NCI-H2171 treated with DMSO at 0.1 percent for 48 hours (cell line): ENCODE results near the gene CNNM1.

Experiments used
- DNase-seq: peaks from one replicate; lab custom pipeline; 2025; lab: John Stamatoyannopoulos, UW

Gene CNNM1

DNA sequence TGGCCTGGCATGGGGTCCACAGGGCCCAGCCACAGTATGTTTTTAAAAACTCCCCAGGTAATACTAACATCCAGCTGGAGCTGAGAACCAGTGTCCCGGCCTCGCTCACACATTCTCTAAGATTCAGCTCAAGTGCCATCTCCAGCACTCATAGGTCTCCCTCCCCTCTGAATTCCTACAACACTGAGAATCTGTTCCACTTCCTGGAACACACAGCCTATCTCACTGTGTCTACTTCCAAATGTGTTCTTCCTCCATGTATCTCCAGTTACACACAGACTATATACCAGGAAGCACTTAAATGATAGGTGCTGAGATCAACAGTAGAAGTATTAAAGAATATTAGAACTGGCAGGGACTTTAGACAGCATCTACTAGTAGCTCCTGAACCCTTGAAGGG is 90.5 kb downstream of the CNNM1 start:
- DNase-seq, result no peak

DNA sequence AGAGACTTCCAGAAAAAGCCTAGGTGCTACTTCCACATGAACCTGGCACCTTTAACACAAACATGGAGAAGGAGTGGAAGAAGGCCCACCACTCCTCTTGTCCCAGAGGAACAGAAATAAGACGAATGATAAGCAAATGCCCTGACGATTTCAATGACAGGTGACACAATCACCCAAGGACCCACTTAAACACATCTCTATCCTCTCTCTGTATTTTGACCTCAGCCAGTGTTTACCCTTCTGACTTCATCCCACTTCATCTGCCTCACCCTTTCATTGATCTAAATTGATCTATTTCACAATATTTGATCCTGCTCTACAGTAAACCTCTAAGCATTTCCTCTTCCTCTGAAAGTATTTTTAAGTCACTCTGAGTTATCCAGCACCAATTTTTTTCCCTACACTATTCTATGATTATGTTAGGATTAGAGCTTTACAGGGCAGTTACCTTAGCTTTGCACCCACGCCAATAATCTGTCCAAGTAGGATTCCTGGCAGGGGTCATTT is 92.1 kb downstream of the CNNM1 start:
- DNase-seq, result no peak

DNA sequence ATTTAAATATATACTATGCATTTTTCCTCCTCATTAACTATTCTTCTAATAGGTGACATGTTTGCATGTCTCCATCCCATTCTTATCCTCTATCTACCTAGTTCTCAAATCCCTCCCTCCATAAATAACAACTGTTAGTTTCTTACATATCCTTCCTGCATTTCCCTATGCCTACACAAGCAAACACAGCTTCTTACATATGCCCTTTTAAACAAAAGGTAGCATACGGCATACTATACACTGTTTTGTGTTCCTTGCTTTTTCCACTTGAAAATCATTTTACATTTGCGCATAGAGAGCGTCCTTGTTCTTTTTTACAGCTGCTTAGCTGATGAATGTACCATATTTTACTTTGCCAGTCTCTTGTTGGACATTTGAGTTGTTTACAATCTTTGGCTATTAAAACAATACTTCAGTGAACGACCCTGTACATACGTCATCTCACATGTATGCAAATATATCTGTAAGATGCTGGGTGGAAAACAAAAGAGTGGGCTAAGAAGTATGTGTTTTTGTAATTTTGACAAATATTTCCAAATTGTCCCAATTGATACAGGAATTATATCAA is 93.5 kb downstream of the CNNM1 start:
- DNase-seq, result no peak

DNA sequence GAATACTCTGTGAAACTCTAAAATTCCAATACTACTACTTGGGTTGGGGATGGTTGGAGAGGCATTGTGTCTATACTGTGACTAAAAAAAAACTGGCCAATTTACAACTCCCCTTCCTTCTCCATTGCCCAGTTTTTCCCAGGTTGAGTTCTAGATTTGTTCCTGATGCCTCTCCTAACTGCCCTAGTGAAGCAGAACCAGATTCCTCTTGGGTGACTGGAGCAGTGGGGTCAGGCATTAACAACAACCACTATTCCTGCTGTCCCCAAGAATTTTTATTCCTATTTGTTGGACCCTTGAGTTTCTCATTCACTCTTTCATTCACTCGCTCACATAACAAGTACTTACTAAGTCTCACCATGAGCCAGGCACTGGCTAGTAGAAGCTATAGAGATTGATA is 95.5 kb downstream of the CNNM1 start:
- DNase-seq, result no peak

DNA sequence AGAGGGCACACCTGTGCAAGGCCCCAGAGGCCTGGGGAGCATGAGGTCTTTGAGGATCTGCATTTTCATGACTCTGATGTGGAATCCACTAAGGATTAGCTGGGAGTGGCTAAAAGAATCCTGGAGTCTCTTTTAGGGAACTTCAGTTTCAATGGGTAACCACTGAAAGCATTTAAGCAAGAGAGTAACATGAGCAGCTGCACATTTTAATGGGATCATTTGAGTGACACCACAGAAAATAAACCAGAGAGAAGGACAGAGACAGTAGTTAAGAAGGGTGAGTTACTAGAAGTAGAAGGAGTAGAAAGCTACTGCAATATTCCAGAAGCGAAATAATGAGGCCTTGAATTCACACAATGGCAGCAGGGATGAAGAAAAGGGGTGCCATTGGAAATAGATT is 96.0 kb downstream of the CNNM1 start:
- DNase-seq, result no peak

DNA sequence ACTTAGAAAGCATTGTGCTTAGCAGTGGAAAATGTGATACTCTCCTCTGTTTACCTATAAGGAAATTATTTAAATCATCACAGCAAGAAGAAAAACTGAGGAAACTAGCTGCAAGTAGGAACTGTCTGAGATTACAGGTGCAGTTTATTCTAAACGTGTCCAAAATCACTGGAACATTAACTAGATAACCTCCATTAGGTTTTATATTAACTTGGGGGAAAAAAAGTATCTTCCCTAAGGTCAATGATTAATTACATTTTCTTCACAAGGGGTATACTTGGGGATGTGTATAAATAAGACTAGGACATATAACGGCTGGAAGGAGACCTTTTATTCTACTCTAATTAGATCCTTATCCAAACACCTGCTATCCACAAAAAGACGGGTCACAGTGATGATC is 97.5 kb downstream of the CNNM1 start:
- no peak for DNase-seq

DNA sequence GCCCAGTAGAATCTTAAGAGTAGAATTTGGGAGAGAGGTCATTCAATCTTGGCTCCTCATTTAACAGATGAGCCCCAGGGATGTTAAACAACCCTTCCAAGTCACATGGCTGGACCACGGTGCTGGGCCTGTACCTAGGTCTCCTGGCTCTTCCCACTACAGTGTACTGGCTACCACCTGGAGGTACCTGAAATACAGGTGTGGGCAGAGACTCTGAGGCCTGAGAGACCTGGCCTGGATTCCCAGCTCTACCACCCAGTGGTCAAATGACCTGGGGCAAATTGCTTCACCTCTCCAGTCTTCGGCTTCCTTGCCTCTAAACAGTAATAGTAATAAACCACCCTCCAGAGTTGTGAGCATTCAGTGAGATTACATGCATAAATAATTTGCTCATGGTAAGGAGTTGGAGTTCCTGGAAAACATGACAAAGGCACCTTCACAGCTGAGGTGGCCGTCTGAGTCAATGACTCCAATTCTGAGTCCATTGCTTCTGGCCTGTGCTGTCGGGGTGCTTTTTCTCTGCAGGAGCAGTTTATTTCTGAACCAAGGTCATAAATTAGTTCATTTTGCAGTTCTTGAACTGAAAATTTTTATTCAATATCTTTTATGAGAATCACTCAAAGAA is 98.5 kb downstream of the CNNM1 start:
- no peak for DNase-seq

DNA sequence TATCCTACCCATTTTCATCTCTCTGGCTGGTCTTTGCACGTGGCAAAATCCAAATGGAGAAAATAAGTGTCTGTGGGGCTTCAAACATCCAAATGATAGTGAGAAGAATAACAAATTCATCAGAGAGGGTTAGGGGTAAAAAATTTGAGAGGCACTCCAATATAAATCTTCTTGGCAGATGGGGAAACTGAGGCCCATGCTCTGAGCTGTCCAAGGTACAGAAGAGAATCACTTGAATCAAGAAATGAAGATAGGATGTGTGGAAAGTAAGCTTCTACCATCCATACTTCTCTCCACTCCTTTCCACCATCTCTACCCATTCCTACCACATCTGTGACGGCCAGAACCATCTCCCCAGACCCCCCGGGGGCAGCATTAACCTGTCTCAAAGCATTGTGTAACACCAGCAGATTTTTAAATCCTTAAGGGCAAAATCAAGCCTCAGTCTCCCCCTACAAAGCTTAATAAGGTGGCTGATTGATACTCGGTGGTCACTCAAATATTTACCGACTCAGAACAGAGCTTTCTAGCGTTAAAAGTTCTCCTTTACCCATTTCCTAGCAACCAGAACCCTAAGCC is 100.5 kb downstream of the CNNM1 start:
- DNase-seq, result no peak

DNA sequence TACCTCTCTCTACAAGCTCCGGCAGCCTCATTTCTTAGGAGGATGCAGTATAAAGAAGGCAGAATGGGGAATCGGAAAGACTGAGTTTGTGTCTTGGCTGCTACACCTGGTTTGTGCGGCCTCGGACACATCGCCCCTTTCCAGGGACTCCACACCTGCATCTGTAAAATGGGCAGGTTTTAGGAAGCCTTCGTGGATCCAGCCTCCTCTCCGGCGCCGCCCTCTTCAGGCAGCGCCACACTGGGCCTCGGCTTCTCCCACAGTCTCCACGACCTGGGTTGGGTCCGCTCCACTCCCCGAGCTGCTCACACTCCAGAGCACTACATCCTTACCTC is 100.9 kb downstream of the CNNM1 start:
- DNase-seq, result no peak

DNA sequence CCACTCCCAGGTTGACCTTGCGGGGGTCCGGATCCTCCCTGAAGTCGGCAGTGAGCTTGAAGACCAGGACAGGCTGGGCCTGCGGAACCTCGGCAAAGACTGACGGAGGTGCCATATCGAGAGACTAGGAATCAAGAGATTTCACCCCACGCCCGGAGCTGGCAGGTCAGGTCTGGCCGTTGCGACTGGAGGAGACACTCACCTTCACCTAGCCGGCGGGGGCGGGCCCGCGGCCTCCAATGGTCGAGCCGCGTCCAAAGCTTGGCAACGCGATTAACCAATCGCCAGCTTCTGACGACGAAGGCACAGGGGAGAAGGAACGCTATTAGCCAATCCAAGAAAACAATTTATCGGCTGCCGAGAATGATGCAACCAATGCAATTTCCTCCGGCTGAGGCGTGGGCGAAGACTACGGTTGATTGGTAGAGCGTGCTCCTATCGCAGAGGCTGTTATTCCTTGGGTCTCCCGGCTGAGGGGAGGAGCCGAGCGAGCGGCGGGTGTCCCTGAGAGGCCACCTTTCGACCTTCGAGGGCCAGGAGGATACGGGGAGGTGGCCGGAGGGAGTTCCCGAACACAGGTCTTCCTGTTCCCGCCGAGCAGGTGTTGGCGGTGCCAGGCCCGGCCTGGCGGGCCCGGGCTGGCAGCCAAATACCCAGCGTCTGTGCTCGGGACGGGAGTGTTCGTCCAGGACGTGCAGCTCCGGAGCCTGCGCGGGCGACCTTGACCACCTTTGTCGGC is 101.5 kb downstream of the CNNM1 start, which contains the start of gene GOT1:
Gene GOT1 (minus strand): TSS at position 174 of the 739 bp plus-strand sequence. CDS start 59 bp downstream, at position 115.
- peak; percentile 95 for DNase-seq

DNA sequence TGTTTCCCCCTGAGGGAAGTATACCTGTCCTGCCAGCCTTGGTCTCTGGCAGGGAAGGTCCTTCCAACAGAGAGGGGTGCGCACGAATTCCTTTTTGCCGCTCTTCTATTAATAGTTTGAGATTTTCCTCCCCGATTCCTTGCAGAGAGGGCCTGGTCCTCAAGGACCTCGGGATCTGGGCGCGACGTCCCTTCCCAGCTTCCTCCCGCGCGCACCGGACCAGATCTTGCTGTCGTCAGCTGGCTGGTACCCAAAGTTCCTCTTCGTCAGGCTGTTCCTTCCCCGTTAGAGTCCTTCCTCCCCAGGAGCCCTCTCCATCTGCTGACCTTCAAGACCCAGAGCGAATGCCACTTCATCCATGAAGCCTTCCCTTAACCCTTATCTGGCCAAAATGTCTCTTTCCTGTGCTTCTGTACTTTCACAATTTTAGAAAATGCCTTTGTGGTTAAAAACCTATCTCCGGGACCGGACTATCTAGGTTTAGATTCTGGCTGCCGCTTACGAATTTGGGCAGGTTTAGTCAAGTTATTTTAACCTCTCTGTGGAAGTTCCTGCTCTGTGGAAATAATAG is 102.1 kb downstream of the CNNM1 start:
- DNase-seq, result no peak

DNA sequence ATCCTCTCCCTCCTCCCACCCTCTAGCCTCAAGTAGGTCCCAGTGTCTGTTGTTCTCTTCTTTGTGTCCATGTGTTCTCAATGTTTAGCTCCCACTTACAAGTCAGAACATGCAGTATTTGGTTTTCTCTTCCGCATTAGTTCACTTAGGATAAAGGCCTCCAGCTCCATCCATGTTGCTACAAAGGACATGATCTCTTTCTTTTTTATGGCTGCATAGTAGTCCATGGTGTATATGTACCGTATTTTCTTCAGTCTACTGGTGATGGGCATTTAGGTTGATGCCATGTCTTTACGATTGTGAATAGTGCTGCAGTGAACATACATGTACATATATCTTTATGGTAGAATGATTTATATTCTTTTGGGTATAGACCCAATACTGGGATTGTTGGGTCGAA is 102.9 kb downstream of the CNNM1 start:
- DNase-seq, result no peak

DNA sequence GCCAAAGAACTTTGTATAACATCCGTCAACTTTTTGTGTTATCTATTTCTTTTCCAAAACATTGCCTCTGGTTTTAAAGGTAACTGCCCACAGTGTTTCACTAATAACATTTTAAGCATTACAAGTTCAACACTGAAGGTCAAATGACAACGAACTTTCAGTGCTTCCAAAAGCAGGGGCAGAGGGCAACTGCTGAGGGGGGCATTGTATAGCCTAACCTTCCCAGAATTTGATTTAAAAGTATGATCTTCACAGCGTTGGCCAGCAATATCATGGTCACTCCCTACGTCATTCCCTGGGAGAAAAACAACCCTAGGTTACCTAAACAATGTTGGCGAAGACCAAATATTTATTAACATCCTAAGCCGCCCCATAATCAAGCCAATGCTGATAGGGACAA is 103.7 kb downstream of the CNNM1 start:
- DNase-seq, result no peak

DNA sequence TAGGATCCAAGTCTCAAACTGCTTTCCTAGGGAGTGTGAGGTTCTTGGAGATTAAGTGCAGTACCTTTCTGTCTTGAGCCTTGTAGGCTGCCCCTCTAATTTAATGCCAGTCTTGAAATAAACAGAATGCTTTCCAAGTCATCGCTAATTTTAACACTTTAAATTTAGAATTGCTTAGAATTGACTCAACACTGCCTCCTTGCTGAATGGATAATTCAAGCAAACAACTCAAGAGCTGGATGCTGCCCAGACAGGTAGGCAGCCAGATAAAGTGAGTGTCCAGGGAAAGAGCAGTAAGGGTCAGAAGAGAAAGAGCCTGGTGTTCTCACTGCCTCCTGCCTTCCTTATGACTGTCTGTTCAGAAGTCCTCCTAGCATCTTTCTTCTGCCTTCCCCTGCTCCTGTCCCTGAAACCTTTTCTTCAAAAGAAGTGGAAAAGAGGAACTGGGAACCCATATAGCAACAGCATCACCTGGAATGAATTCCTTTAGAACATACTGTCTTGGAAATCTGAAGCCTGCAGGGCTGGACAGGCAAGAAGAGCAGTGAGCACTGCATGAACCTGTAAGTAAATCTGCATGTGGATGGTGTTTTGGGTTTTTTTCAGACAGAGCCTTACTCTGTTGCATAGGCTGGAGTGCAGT is 104.3 kb downstream of the CNNM1 start:
- no peak for DNase-seq

DNA sequence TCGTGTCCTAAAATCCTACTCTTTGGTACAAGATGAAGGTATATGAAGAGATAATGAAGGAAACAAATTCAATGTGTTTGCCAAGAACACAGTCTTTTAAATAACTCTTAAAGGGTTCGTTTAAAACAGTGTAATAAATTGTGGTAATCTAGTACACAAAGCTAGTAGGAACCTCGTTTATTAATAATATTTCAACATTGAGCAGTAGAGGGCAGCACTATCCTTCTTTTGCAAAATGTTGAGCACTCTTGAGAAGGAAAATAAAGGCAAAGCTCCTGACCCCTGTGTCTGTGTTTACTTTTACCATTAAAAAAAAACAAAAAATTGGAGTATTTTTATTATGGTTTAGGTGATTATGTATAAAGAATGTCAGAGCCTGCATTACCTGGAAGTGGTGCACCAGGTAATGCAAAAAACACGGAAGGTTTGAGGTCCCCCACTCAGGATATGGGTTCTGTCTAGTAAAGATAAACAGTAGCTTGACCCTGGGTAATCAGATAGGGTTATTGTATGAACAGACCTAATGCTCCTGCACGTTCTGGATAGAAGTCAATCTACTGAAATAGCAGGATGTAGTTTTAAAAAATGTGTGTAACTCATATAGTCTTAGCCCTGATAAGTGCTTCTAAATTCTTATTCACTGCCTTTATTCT is 107.0 kb downstream of the CNNM1 start:
- DNase-seq, result peak; percentile 48

DNA sequence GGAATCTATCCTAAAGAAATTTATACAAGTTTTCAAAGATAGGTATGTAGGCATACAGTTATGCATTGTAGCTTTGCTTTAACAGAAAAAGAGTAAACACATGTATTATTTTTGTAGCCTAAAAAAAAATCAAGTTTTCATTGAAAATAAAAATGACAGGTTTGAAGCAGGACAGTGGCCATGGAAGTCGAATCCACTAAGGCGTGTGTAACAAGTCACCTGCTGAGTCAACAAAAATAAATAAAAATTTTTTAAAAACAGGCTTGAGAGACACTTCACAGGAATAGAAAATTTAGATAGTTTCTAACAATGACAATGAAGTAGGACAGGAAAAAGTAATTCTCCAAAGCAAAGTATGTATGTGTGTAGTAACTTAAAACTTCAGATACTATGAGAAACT is 109.7 kb downstream of the CNNM1 start:
- DNase-seq, result no peak

DNA sequence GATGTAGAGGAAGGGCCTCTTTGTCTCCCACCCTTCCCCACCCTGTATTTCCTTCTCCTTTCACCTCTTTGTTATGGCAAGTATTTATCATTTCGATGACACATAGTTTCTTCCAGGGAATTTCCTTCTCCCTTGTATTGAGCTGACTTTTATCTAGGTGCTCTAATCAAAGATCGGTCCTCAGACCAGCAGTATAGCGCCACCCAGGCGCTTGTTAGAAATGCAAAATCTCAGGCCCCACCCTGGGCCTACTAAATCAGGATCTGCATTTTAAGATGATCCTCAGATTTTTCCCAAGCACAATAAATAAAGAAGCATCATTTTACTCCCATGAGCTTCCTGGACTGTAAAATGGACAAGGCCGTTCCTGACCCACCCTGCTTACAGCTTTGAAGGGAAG is 113.2 kb downstream of the CNNM1 start:
- no peak for DNase-seq

DNA sequence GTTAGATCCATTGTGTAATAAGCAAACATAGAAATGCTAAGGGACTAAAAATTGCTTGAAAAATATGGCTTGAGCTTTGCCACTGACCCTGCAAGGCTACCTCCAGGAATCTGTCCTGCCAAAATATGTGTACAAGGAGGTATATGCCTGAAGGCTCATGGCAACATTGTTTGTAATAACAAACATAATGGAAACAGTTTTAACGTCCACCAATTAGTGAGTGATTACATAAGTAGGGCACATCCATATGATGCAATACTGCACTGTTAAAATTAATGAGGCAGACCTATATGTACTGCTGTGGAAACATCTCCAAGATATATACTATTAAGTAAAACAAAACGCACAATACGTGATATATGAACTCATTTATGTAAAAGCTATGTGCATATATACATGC is 114.3 kb downstream of the CNNM1 start:
- no peak for DNase-seq
